Measurements from ENCODE around the gene CLPX.

- TF ChIP-seq CTCF (IDR thresholded peaks at IDR 0.05) (no peak), POLR2A (IDR thresholded peaks at IDR 0.05) (no peak)
Observed at GRCh38 chr15:65195548-65195923, 10.4 kb upstream of the CLPX start.

Measured in right lobe of liver (tissue), 4 donors.